ENCODE measurements around the gene BEGAIN.

Gene BEGAIN, protein sequence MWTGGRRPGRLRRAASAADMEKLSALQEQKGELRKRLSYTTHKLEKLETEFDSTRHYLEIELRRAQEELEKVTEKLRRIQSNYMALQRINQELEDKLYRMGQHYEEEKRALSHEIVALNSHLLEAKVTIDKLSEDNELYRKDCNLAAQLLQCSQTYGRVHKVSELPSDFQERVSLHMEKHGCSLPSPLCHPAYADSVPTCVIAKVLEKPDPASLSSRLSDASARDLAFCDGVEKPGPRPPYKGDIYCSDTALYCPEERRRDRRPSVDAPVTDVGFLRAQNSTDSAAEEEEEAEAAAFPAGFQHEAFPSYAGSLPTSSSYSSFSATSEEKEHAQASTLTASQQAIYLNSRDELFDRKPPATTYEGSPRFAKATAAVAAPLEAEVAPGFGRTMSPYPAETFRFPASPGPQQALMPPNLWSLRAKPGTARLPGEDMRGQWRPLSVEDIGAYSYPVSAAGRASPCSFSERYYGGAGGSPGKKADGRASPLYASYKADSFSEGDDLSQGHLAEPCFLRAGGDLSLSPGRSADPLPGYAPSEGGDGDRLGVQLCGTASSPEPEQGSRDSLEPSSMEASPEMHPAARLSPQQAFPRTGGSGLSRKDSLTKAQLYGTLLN

DNA sequence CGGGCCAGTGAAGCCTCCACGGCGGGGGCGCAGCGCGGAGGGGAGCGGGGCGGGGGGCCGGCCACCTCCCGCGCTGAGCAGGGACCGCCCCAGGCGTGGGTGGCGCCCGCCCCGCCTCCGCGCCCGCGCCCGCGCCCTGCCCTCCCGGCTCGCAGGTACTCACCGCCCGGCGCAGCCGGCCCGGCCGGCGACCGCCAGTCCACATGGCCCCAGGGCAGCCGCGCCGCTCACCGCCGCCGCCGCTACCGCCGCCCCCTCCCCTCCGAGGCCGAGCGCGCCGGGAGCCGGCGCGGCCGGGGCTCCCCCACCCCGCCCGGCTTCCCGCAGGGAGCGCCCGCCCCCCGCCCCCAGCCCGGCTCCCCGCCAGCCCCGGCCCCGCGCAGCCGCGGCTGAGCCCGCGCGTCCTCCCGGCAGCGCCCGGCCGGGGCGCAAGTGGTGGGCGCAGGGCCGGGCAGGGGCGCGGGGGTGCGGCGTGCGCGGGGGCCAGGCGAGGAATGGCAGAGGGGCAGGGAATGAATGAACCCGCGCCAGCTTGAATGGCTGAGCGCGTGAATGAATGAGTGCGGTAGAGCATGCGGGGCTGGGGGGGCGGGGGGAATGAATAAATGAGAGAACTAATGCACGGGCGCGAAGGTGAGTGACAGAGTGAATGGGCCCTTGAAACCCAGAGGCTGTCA lies at the start of gene BEGAIN:
TSS of gene BEGAIN (minus strand) at position 332 of the 677 bp plus-strand sequence. CDS start at position 205, 127 bp downstream.
- Histone ChIP-seq H3K79me2 (ENCODE audit: insufficient read depth, low read length) (no peaks in the 10 kb centered on the region), H3K9ac (ENCODE audit: low read depth, low read length) (peak within 1 kb of the TSS; percentile 40), H3K27ac (ENCODE audit: low read length) (peak within 1 kb of the TSS; percentile 68), H3K27me3 (ENCODE audit: insufficient read depth, low read length, poor library complexity) (no peaks in the 10 kb centered on the region), H3K36me3 (ENCODE audit: insufficient read depth, low read length) (no peaks in the 10 kb centered on the region), H2AFZ (ENCODE audit: low read depth, low read length) (no peak within 1 kb of the TSS; the same call in 1 of the 2 replicates), H3K4me2 (ENCODE audit: insufficient read depth, low read length) (peak within 1 kb of the TSS; percentile 46), H3K4me1 (ENCODE audit: insufficient read depth, low read length) (peaks cover 34% of the 10 kb centered on the region), H4K20me1 (ENCODE audit: insufficient read depth, low read length) (no peaks in the 10 kb centered on the region), H3K9me3 (ENCODE audit: insufficient read depth, low read length, severe bottlenecking) (no peaks in the 10 kb centered on the region), H3K4me3 (ENCODE audit: low read depth in 1 of 2, low read length in 2 of 2) (peak within 1 kb of the TSS in 1 of 2 experiments; percentile 44; a peak in 2 of 4 replicates)
- TF ChIP-seq, protein P1, sequence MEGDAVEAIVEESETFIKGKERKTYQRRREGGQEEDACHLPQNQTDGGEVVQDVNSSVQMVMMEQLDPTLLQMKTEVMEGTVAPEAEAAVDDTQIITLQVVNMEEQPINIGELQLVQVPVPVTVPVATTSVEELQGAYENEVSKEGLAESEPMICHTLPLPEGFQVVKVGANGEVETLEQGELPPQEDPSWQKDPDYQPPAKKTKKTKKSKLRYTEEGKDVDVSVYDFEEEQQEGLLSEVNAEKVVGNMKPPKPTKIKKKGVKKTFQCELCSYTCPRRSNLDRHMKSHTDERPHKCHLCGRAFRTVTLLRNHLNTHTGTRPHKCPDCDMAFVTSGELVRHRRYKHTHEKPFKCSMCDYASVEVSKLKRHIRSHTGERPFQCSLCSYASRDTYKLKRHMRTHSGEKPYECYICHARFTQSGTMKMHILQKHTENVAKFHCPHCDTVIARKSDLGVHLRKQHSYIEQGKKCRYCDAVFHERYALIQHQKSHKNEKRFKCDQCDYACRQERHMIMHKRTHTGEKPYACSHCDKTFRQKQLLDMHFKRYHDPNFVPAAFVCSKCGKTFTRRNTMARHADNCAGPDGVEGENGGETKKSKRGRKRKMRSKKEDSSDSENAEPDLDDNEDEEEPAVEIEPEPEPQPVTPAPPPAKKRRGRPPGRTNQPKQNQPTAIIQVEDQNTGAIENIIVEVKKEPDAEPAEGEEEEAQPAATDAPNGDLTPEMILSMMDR (IDR thresholded peaks at IDR 0.05; ENCODE audit: borderline replicate concordance, extremely low read depth, low read length, poor library complexity, severe bottlenecking), result no peak
- TF ChIP-seq EZH2 (IDR thresholded peaks at IDR 0.05; ENCODE audit: borderline replicate concordance, low read depth, low read length, severe bottlenecking), result no peak
- DNase-seq, result peak; percentile 35
- ATAC-seq (ENCODE audit: insufficient read depth, low read depth), result peak; percentile 48

DNA sequence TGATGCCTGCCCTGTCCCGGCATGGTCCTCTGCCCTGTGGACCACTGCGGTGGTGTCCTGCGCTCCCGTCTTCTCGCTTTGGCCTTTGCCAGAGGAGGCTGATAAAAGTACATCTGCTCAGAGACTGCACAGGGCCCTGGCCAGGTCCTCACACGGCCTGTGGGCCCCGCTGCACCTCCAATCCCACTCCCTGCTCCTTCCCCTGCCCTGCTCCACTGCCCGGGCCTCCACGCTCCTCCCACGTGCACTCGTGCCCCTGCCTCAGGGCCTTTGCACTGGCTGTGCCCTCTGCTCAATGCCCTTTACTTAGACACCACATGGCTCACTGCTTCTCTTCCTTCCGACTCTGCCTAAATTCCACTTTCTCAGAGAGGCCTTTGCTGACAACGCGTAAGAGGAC lies 49.3 kb upstream of the BEGAIN start:
- ATAC-seq (ENCODE audit: insufficient read depth, low read depth) (no peak), DNase-seq (no peak)
- Histone ChIP-seq H3K4me2 (ENCODE audit: insufficient read depth, low read length) (no peak overlapping the region), H3K79me2 (ENCODE audit: insufficient read depth, low read length) (no peaks in the 10 kb centered on the region), H3K27ac (ENCODE audit: low read length) (peak overlapping the region; percentile 94), H3K9me3 (ENCODE audit: insufficient read depth, low read length, severe bottlenecking) (no peaks in the 10 kb centered on the region), H2AFZ (ENCODE audit: low read depth, low read length) (no peak overlapping the region), H3K9ac (ENCODE audit: low read depth, low read length) (no peak overlapping the region), H3K4me3 (ENCODE audit: low read depth in 1 of 2, low read length in 2 of 2) (no peak overlapping the region), H3K27me3 (ENCODE audit: insufficient read depth, low read length, poor library complexity) (no peaks in the 10 kb centered on the region), H4K20me1 (ENCODE audit: insufficient read depth, low read length) (no peaks in the 10 kb centered on the region), H3K4me1 (ENCODE audit: insufficient read depth, low read length) (peaks cover 50% of the 10 kb centered on the region), H3K36me3 (ENCODE audit: insufficient read depth, low read length) (no peaks in the 10 kb centered on the region)
- TF ChIP-seq EZH2 (IDR thresholded peaks at IDR 0.05; ENCODE audit: borderline replicate concordance, low read depth, low read length, severe bottlenecking), result no peak

DNA sequence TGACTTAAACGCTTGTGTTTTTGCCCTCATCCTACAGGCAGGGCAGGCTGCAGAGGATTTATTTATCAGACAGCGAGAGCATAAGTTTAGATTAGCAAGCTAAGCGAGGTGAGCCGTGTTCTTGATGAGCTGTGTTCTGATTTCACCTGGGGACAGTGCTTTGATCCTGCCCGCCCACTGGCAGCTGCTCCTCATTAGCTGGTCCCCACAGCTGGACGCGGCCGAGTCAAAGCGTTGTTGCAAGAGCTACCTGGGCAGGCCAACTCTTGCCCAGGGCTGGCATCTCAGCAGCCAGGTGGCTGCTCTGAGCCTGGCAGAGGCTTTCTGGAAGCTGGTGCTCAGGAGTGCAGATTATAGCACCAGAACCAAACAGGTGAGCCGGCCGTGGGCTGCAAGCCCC lies 46.8 kb upstream of the BEGAIN start:
- no peak overlapping the region for H3K4me3 ChIP-seq (ENCODE audit: low read depth in 1 of 2, low read length in 2 of 2)

More for the DNA sequence above, 46.8 kb upstream of the BEGAIN start:
- no peak overlapping the region for H3K27ac ChIP-seq (ENCODE audit: low read length)
- H3K36me3 ChIP-seq (ENCODE audit: insufficient read depth, low read length), result no peaks in the 10 kb centered on the region
- H3K4me2 ChIP-seq (ENCODE audit: insufficient read depth, low read length), result no peak overlapping the region
- no peak overlapping the region for H3K9ac ChIP-seq (ENCODE audit: low read depth, low read length)
- no peak for TF ChIP-seq EZH2 (IDR thresholded peaks at IDR 0.05; ENCODE audit: borderline replicate concordance, low read depth, low read length, severe bottlenecking)
- TF ChIP-seq, protein P1 (IDR thresholded peaks at IDR 0.05; ENCODE audit: borderline replicate concordance, extremely low read depth, low read length, poor library complexity, severe bottlenecking), result no peak
- H3K27me3 ChIP-seq (ENCODE audit: insufficient read depth, low read length, poor library complexity), result no peaks in the 10 kb centered on the region
- no peak overlapping the region for H2AFZ ChIP-seq (ENCODE audit: low read depth, low read length)
- H4K20me1 ChIP-seq (ENCODE audit: insufficient read depth, low read length), result no peaks in the 10 kb centered on the region
- H3K9me3 ChIP-seq (ENCODE audit: insufficient read depth, low read length, severe bottlenecking), result no peaks in the 10 kb centered on the region
- DNase-seq (no peak), ATAC-seq (ENCODE audit: insufficient read depth, low read depth) (no peak)
- H3K4me1 ChIP-seq (ENCODE audit: insufficient read depth, low read length), result peaks cover 40% of the 10 kb centered on the region
- no peaks in the 10 kb centered on the region for H3K79me2 ChIP-seq (ENCODE audit: insufficient read depth, low read length)

All from DND-41 (cell line).